ENCODE results near the gene GRIA2. TPM values are rescaled to one million over a fixed set of nuclear protein-coding genes. Genes with fewer than 3 reads are reported as not detected.

GRIA2 gene
- total RNA-seq, 1 experiment from 2014 or later = not detected

DNA sequence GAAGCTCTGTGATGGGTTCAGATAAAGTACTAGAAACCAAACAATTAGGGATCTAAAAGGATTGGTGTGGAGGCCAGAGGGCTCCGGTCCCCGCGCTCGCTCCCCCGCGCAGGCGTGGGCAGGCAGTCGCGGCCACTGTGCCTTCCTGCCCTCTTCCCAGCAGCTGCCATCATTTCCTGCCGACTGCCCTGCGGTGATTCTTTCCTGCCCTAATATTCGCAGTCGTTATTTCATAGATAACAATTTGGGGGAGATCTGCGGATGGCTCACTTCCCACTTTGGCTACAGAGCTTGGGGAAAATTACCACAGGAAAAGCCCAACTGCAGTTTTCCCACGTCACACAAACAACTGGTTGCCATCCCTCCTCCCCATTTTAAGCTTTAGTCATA, 2.2 kb downstream of the GRIA2 start:
- TF ChIP-seq EZH2 (IDR thresholded peaks at IDR 0.05; ENCODE audit: low read depth) = no peak
- TF ChIP-seq, protein P1, sequence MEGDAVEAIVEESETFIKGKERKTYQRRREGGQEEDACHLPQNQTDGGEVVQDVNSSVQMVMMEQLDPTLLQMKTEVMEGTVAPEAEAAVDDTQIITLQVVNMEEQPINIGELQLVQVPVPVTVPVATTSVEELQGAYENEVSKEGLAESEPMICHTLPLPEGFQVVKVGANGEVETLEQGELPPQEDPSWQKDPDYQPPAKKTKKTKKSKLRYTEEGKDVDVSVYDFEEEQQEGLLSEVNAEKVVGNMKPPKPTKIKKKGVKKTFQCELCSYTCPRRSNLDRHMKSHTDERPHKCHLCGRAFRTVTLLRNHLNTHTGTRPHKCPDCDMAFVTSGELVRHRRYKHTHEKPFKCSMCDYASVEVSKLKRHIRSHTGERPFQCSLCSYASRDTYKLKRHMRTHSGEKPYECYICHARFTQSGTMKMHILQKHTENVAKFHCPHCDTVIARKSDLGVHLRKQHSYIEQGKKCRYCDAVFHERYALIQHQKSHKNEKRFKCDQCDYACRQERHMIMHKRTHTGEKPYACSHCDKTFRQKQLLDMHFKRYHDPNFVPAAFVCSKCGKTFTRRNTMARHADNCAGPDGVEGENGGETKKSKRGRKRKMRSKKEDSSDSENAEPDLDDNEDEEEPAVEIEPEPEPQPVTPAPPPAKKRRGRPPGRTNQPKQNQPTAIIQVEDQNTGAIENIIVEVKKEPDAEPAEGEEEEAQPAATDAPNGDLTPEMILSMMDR (conservative IDR thresholded peaks at IDR 0.05) = no peak
- no peaks in the 10 kb centered on the region for H3F3A ChIP-seq (ENCODE audit: insufficient read depth, low read depth)
- H3K27me3 ChIP-seq (ENCODE audit: insufficient read depth, low read depth) = no peaks in the 10 kb centered on the region
- no peak overlapping the region for H3K4me3 ChIP-seq
- H3K4me1 ChIP-seq (replicated peaks; ENCODE audit: insufficient read depth) = no peaks in the 10 kb centered on the region
- no peak for DNase-seq
- H3K9me2 ChIP-seq (ENCODE audit: insufficient read depth) = no peaks in the 10 kb centered on the region
- intact Hi-C loops (cut with micrococcal nuclease; ENCODE audit: unreplicated experiment) = loop anchor here (10.0 kb wide), 1 partner anchor 952 kb away; the partner anchor contains the start of gene GASK1B
- no peaks in the 10 kb centered on the region for H3K9me3 ChIP-seq (ENCODE audit: insufficient read depth, low read depth)
- no peaks in the 10 kb centered on the region for H4K20me1 ChIP-seq (ENCODE audit: insufficient read depth)
- H3K27ac ChIP-seq = no peak overlapping the region
- H3K79me2 ChIP-seq (ENCODE audit: low read depth) = no peaks in the 10 kb centered on the region
- no TSS peak for BruUV-seq (replicated peaks)
- no peaks in the 10 kb centered on the region for H3K36me3 ChIP-seq (ENCODE audit: low read depth)
- no peak overlapping the region for H3K4me2 ChIP-seq
- H2AFZ ChIP-seq = no peak overlapping the region
- ChIA-PET POLR2A (ENCODE audit: unreplicated experiment) (no interaction called here), CTCF (no interaction called here)

DNA sequence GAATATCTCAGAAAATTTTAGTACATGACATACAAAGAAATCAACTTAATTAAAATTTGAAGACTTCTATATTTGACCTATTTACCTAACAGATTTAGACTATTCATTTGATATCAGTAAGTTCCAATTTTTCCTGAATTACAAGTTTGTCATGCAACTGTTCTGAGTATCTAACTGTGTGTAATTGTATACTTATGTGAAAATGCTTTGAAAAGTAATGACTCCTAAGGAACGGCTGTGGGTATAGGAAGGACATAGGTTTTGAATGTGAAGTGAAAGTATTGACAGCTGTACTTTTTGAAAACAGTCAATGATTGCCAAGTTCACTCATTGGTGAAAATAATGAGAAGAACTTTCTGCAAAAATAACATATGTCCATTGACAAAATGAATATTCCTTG, 2.9 kb downstream of the GRIA2 start:
- Histone ChIP-seq H3K9me3 (ENCODE audit: insufficient read depth, low read depth) (no peaks in the 10 kb centered on the region), H2AFZ (no peak overlapping the region), H3K27ac (no peak overlapping the region), H3K79me2 (ENCODE audit: low read depth) (no peaks in the 10 kb centered on the region), H3K4me1 (replicated peaks; ENCODE audit: insufficient read depth) (no peaks in the 10 kb centered on the region), H3K36me3 (ENCODE audit: low read depth) (no peaks in the 10 kb centered on the region), H3F3A (ENCODE audit: insufficient read depth, low read depth) (no peaks in the 10 kb centered on the region), H4K20me1 (ENCODE audit: insufficient read depth) (no peaks in the 10 kb centered on the region), H3K27me3 (ENCODE audit: insufficient read depth, low read depth) (no peaks in the 10 kb centered on the region), H3K4me3 (no peak overlapping the region), H3K9me2 (ENCODE audit: insufficient read depth) (no peaks in the 10 kb centered on the region), H3K4me2 (no peak overlapping the region)
- intact Hi-C loops (cut with micrococcal nuclease; ENCODE audit: unreplicated experiment) = loop anchor here (10.0 kb wide), 1 partner anchor 951 kb away; the partner anchor contains the start of gene GASK1B
- ChIA-PET POLR2A (ENCODE audit: unreplicated experiment) (no interaction called here), CTCF (no interaction called here)
- no TSS peak for BruUV-seq (replicated peaks)
- TF ChIP-seq, protein P1 (conservative IDR thresholded peaks at IDR 0.05) = no peak
- no peak for TF ChIP-seq EZH2 (IDR thresholded peaks at IDR 0.05; ENCODE audit: low read depth)
- DNase-seq = no peak

DNA sequence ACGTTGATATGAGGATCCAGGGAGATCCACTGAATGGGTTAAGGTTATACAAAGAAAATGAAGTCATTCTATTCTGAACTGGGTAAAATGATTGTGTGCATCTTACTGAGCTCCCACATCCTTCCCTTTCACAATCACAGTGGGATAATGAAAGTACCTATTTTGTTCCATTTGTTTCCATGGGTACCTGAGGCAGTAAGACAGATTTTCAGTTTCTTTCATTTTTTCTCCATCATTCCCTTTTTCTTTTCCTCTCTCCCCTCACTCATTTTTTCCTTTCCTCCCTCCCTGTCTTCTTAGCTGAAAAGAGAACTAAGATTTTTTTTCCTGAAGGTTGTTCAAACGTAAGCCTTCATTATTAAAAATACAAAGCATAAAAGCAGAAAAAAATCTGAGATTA, 4.6 kb downstream of the GRIA2 start:
- H4K20me1 ChIP-seq (ENCODE audit: insufficient read depth) = no peaks in the 10 kb centered on the region
- H3K27me3 ChIP-seq (ENCODE audit: insufficient read depth, low read depth) = no peaks in the 10 kb centered on the region
- no peak overlapping the region for H3K4me3 ChIP-seq
- TF ChIP-seq, protein P1 (conservative IDR thresholded peaks at IDR 0.05) = no peak
- no peak for TF ChIP-seq EZH2 (IDR thresholded peaks at IDR 0.05; ENCODE audit: low read depth)
- BruUV-seq (replicated peaks) = no TSS peak
- H3K27ac ChIP-seq = no peak overlapping the region
- H3K79me2 ChIP-seq (ENCODE audit: low read depth) = no peaks in the 10 kb centered on the region
- no peaks in the 10 kb centered on the region for H3F3A ChIP-seq (ENCODE audit: insufficient read depth, low read depth)
- ChIA-PET POLR2A (ENCODE audit: unreplicated experiment) (no interaction called here), CTCF (no interaction called here)
- no peak overlapping the region for H3K4me2 ChIP-seq
- no peaks in the 10 kb centered on the region for H3K9me2 ChIP-seq (ENCODE audit: insufficient read depth)
- no peaks in the 10 kb centered on the region for H3K36me3 ChIP-seq (ENCODE audit: low read depth)
- DNase-seq = no peak
- intact Hi-C loops (cut with micrococcal nuclease; ENCODE audit: unreplicated experiment) = loop anchor here (10.0 kb wide), 1 partner anchor 950 kb away; the partner anchor contains the start of gene GASK1B
- H3K4me1 ChIP-seq (replicated peaks; ENCODE audit: insufficient read depth) = no peaks in the 10 kb centered on the region
- no peaks in the 10 kb centered on the region for H3K9me3 ChIP-seq (ENCODE audit: insufficient read depth, low read depth)
- H2AFZ ChIP-seq = no peak overlapping the region
